Glutamatergic neuron (in vitro differentiated cells): Measurements from ENCODE around the gene APP. TPM values are rescaled to one million over a fixed set of nuclear protein-coding genes. Genes with fewer than 3 reads are reported as not detected.
A peak's percentile ranks its signal among the peaks of the same experiment; 100 is the strongest.

ENCODE experiments used
- DNase-seq: peaks from one replicate; pipeline ENCODE4 v3.0.0; 2022
- H3K27ac Mint-ChIP-seq: one replicate; pipeline ENCODE4 v1.8.0; 2020; ENCODE audit warnings: mild to moderate bottlenecking, mixed read lengths, inconsistent platforms; ENCODE audit not compliant: unreplicated experiment
- H3K27me3 Mint-ChIP-seq: one replicate; pipeline ENCODE4 v1.8.0; 2020; ENCODE audit warnings: mild to moderate bottlenecking, moderate library complexity, mixed read lengths, inconsistent platforms; ENCODE audit not compliant: unreplicated experiment
- H3K36me3 Mint-ChIP-seq: one replicate; pipeline ENCODE4 v1.8.0; 2020; ENCODE audit warnings: mild to moderate bottlenecking, mixed read lengths, inconsistent platforms; ENCODE audit not compliant: unreplicated experiment
- H3K4me1 Mint-ChIP-seq: one replicate; pipeline ENCODE4 v1.8.0; 2020; ENCODE audit warnings: mild to moderate bottlenecking, low read depth, mixed read lengths, inconsistent platforms; ENCODE audit not compliant: unreplicated experiment
- H3K4me3 Mint-ChIP-seq: one replicate; pipeline ENCODE4 v1.8.0; 2020; ENCODE audit warnings: mild to moderate bottlenecking, mixed read lengths, inconsistent platforms; ENCODE audit not compliant: unreplicated experiment
- H3K9me3 Mint-ChIP-seq: one replicate; pipeline ENCODE4 v1.8.0; 2020; ENCODE audit warnings: mild to moderate bottlenecking, moderate library complexity, mixed read lengths, inconsistent platforms; ENCODE audit not compliant: unreplicated experiment
- total RNA-seq: library from RNA; stranded (reverse); fragmentation: NEBNext Ultra II Directional; extraction: Animal tissue kit (Norgen Biotek cat#: 25700); gene quantifications from one replicate; pipeline ENCODE4 v1.2.1, GENCODE V29; 2021; ENCODE audit not compliant: unreplicated experiment
- TF ChIP-seq, protein P1 (sequence below): fragments of 200-600 bp; sonication (generic); IDR thresholded peaks from one replicate; pipeline ENCODE4 v1.5.0; 2021; ENCODE audit not compliant: partially characterized antibody, unreplicated experiment

APP gene
- total RNA-seq, 1 donor from 2014 or later = 735 TPM

DNA sequence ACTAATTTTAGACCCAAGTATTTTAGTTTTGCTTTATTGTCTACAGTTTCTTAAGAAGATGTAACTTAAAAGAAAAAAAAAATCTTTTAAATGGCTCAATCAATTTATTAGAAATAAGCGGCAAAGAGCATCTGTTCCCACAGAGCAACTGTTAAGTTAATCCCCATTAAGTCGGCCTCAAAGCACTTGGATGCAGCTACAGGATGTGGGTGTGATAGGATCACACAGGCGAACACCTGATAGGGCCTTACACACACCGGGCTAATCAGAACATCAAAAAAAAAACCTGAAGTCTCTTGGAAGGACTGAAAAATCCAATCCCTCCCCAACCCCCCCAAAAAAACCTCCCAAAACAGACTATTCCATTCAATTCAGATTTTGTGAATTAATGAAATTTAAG, 23.0 kb downstream of the APP start:
- no peaks in the 10 kb centered on the region for H3K36me3 Mint-ChIP-seq
- TF ChIP-seq, protein P1, sequence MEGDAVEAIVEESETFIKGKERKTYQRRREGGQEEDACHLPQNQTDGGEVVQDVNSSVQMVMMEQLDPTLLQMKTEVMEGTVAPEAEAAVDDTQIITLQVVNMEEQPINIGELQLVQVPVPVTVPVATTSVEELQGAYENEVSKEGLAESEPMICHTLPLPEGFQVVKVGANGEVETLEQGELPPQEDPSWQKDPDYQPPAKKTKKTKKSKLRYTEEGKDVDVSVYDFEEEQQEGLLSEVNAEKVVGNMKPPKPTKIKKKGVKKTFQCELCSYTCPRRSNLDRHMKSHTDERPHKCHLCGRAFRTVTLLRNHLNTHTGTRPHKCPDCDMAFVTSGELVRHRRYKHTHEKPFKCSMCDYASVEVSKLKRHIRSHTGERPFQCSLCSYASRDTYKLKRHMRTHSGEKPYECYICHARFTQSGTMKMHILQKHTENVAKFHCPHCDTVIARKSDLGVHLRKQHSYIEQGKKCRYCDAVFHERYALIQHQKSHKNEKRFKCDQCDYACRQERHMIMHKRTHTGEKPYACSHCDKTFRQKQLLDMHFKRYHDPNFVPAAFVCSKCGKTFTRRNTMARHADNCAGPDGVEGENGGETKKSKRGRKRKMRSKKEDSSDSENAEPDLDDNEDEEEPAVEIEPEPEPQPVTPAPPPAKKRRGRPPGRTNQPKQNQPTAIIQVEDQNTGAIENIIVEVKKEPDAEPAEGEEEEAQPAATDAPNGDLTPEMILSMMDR = no peak
- peaks cover 34% of the 10 kb centered on the region for H3K4me1 Mint-ChIP-seq
- peak overlapping the region; percentile 84 for H3K27ac Mint-ChIP-seq
- H3K4me3 Mint-ChIP-seq = peak overlapping the region; percentile 64
- H3K9me3 Mint-ChIP-seq = peaks cover 1% of the 10 kb centered on the region
- no peak for DNase-seq
- no peaks in the 10 kb centered on the region for H3K27me3 Mint-ChIP-seq

DNA sequence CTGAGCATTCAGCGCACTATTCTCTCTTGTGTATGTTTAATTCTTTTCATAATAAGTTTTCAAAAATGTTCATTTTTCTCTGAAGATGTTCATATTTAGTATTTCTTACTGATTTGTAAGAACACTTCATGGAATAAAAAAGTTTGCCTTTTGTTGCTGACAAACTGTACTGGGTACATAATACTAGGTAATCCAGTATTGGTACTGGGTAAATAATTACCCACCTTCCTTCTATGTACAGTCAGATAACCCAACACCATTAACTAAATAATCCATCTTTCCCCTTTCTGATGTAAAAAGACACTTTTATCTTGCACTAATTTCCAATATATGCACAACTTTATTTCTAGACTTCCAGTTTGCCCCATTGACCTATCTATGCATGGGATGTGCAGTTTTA, 23.9 kb downstream of the APP start:
- H3K36me3 Mint-ChIP-seq = no peaks in the 10 kb centered on the region
- peaks cover 1% of the 10 kb centered on the region for H3K9me3 Mint-ChIP-seq
- TF ChIP-seq, protein P1 = no peak
- DNase-seq = no peak
- no peak overlapping the region for H3K4me3 Mint-ChIP-seq
- H3K4me1 Mint-ChIP-seq = peaks cover 34% of the 10 kb centered on the region
- H3K27ac Mint-ChIP-seq = no peak overlapping the region
- H3K27me3 Mint-ChIP-seq = no peaks in the 10 kb centered on the region

DNA sequence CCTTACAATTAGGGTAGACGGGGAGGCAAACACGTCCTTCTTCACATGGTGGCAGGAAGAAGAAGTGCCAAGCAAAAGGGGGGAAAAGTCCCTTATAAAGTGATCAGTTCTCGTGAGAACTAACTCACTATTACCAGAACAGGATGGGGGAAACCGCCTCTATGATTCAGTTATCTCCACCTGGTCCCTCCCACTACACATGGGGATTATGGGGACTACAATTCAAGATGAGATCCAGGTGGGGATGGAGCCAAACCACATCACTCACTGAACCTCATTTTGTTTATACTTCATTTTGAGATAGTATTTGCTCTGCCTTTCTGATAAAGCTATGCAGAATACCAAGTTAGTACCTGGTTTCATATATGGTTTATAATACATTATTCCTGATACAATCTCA, 26.5 kb downstream of the APP start:
- no peak for DNase-seq
- Mint-ChIP-seq H3K4me1 (peaks cover 22% of the 10 kb centered on the region), H3K27ac (no peak overlapping the region), H3K4me3 (no peak overlapping the region), H3K27me3 (no peaks in the 10 kb centered on the region), H3K9me3 (peaks cover 1% of the 10 kb centered on the region), H3K36me3 (no peaks in the 10 kb centered on the region)
- TF ChIP-seq, protein P1 = no peak

DNA sequence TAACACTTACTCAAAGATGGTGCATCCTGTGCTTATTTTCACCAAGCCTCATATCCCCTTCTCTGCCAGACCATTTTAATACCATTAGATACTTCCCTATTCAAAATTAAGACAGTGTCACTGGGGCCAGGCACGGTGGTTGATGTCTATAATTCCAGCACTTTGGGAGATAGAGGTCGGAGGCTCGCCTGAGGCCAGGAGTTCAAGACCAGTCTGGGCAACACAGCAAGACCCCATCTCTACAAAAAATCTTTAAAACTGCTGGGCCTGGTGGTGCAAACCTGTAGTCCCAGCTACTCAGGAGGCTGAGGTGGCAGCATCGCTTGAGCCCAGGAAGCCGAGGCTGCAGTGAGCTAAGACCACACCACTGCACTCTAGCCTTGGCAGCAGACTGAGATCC, 28.2 kb downstream of the APP start:
- H3K36me3 Mint-ChIP-seq = no peaks in the 10 kb centered on the region
- peaks cover 3% of the 10 kb centered on the region for H3K9me3 Mint-ChIP-seq
- no peak for DNase-seq
- no peak overlapping the region for H3K27ac Mint-ChIP-seq
- no peak overlapping the region for H3K4me3 Mint-ChIP-seq
- H3K27me3 Mint-ChIP-seq = no peaks in the 10 kb centered on the region
- H3K4me1 Mint-ChIP-seq = peaks cover 6% of the 10 kb centered on the region
- TF ChIP-seq, protein P1 = no peak

DNA sequence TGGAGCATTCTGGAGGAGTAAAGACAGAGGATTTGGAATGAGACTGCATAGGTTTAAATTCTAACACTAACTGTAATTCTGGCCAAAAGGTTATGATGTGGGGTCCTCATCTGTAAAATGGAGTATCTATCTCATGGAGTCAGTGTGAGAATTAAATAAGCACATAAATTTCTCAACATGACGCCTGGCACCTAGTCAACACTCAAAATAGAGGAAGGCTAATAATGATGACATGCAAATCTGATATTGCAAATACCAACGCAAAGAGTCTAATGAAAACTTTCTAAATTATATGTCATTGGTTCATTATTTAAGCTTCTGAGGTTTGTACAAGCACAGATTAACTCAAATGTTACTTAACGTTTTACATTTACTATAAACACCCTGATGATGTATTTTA, 29.6 kb downstream of the APP start:
- no peaks in the 10 kb centered on the region for H3K27me3 Mint-ChIP-seq
- no peak overlapping the region for H3K27ac Mint-ChIP-seq
- H3K36me3 Mint-ChIP-seq = no peaks in the 10 kb centered on the region
- TF ChIP-seq, protein P1 = no peak
- no peak overlapping the region for H3K4me3 Mint-ChIP-seq
- H3K9me3 Mint-ChIP-seq = peaks cover 3% of the 10 kb centered on the region
- DNase-seq = no peak
- peaks cover 6% of the 10 kb centered on the region for H3K4me1 Mint-ChIP-seq
